Uterus (tissue), 4 donors: Measurements from ENCODE around the gene NHERF1. TPM values are rescaled to one million over a fixed set of nuclear protein-coding genes. Genes with fewer than 3 reads are reported as not detected.

Source experiments
- DNase-seq, 2 donors: peaks; one replicate each; pipeline ENCODE4 v3.0.0-alpha.2; 2019 to 2020
- H3K27ac ChIP-seq, 2 donors: fragments of 200-600 bp; sonication (generic); 1 replicate in 1 of 2; 2 replicates in 1 of 2; pipeline ENCODE4 v1.5.1; 2016 to 2018
- H3K27me3 ChIP-seq, 2 donors: fragments of 200-600 bp; sonication (generic); one replicate each; pipeline ENCODE4 v1.5.1; 2018 to 2019; ENCODE audit warnings: control low read depth in 1 of 2
- H3K36me3 ChIP-seq, 2 donors: fragments of 200-600 bp; sonication (generic); one replicate each; pipeline ENCODE4 v1.5.1; 2019; ENCODE audit warnings: control low read depth in 1 of 2
- H3K4me1 ChIP-seq, 2 donors: fragments of 200-600 bp; sonication (generic); one replicate each; pipeline ENCODE4 v1.5.1; 2018 to 2019; ENCODE audit warnings: control low read depth in 1 of 2
- H3K4me3 ChIP-seq, 2 donors: fragments of 200-600 bp; sonication (generic); 1 replicate in 1 of 2; 2 replicates in 1 of 2; pipeline ENCODE4 v1.5.1; 2018 to 2019; ENCODE audit warnings: mild to moderate bottlenecking in 1 of 2
- H3K9me3 ChIP-seq, 2 donors: fragments of 200-600 bp; sonication (generic); one replicate each; pipeline ENCODE4 v1.5.1; 2019; ENCODE audit warnings: control low read depth in 1 of 2
- CTCF ChIP-seq, 4 experiments: fragments of 200-600 bp in 2 of 4; fragments of 450-650 bp in 2 of 4; sonication (generic) in 2 of 4; IDR thresholded peaks; one replicate each; pipeline ENCODE4 v1.5.1; 2016 to 2019; ENCODE audit warnings: antibody characterized with exemption in 4 of 4, mild to moderate bottlenecking in 2 of 4, moderate library complexity in 1 of 4
- POLR2A ChIP-seq, 2 donors: fragments of 450-650 bp; IDR thresholded peaks; one replicate each; pipeline ENCODE4 v1.6.1; 2016; ENCODE audit warnings: antibody characterized with exemption in 2 of 2, mild to moderate bottlenecking in 1 of 2, moderate library complexity in 1 of 2
- intact Hi-C: fragments of 100-400 bp; cut with DNase I; formaldehyde crosslinking; loops from one replicate; pipeline ENCODE4 v1.15.1; 2023; ENCODE audit warnings: low total_unique reads
- total RNA-seq, 4 donors: library from RNA; depleted of rRNA in 3 of 4; stranded (reverse); fragments of >200 nt in 3 of 4; gene quantifications; one replicate each; pipeline versions ENCODE4 v1.1.0 to v1.2.4, GENCODE V29; 2014 to 2023
- donor health status: DM: yes; HTN: yes; CAD: no.

NHERF1 gene
- total RNA-seq, 4 donors from 2014 or later = 3.3 to 16.9 (median 12.0) TPM

GRCh38 chr17:74807441-74807840 is 59.0 kb downstream of the NHERF1 start:
- intact Hi-C loops = no loop called here
- no peaks in the 10 kb centered on the region for H3K4me1 ChIP-seq
- H3K9me3 ChIP-seq = no peaks in the 10 kb centered on the region
- no peak for DNase-seq
- H3K4me3 ChIP-seq = no peak overlapping the region
- no peaks in the 10 kb centered on the region for H3K27me3 ChIP-seq
- TF ChIP-seq POLR2A (IDR thresholded peaks at IDR 0.05) = no peak
- no peak for TF ChIP-seq CTCF (IDR thresholded peaks at IDR 0.05)
- H3K27ac ChIP-seq = no peak overlapping the region
- H3K36me3 ChIP-seq = no peaks in the 10 kb centered on the region

- Histone ChIP-seq H3K4me1 (no peaks in the 10 kb centered on the region), H3K9me3 (no peaks in the 10 kb centered on the region), H3K27ac (no peak overlapping the region), H3K36me3 (no peaks in the 10 kb centered on the region), H3K4me3 (no peak overlapping the region), H3K27me3 (no peaks in the 10 kb centered on the region)
- DNase-seq = no peak
- no peak for TF ChIP-seq POLR2A (IDR thresholded peaks at IDR 0.05)
- no peak for TF ChIP-seq CTCF (IDR thresholded peaks at IDR 0.05)
- intact Hi-C loops = no loop called here
These were observed 59.5 kb downstream of the NHERF1 start for GRCh38 chr17:74807925-74808324.

- TF ChIP-seq POLR2A (IDR thresholded peaks at IDR 0.05) (no peak), CTCF (IDR thresholded peaks at IDR 0.05) (no peak)
- Histone ChIP-seq H3K4me3 (no peak overlapping the region), H3K27me3 (no peaks in the 10 kb centered on the region), H3K9me3 (no peaks in the 10 kb centered on the region), H3K27ac (no peak overlapping the region), H3K36me3 (no peaks in the 10 kb centered on the region), H3K4me1 (no peaks in the 10 kb centered on the region)
- DNase-seq = no peak
- intact Hi-C loops = no loop called here
These were observed 60.4 kb downstream of the NHERF1 start for GRCh38 chr17:74808714-74809430.

- no peaks in the 10 kb centered on the region for H3K9me3 ChIP-seq
- H3K27me3 ChIP-seq = no peaks in the 10 kb centered on the region
- H3K27ac ChIP-seq = no peak overlapping the region
- no peak for DNase-seq
- TF ChIP-seq CTCF (IDR thresholded peaks at IDR 0.05) (no peak), POLR2A (IDR thresholded peaks at IDR 0.05) (no peak)
- no peaks in the 10 kb centered on the region for H3K4me1 ChIP-seq
- intact Hi-C loops = no loop called here
- no peak overlapping the region for H3K4me3 ChIP-seq
- H3K36me3 ChIP-seq = no peaks in the 10 kb centered on the region
These were observed 62.5 kb downstream of the NHERF1 start for GRCh38 chr17:74810699-74811485.
